OCI-LY7 (cell line): ENCODE results near the gene PMVK. TPM values are rescaled to one million over a fixed set of nuclear protein-coding genes. Genes with fewer than 3 reads are reported as not detected.

Source experiments
- BruUV-seq: library from RNA; stranded (reverse); fragments of 400-500 nt; replicated peaks from 2 replicates; lab custom pipeline; 2021; lab: Mats Ljungman, UMichigan
- CTCF ChIA-PET: fragments of 300-600 bp; sonication (Branson Sonifier 250); formaldehyde crosslinking; loops from one replicate; lab custom pipeline; 2022; ENCODE audit warnings: antibody characterized with exemption; ENCODE audit not compliant: unreplicated experiment; lab: Charles Lee
- POLR2A ChIA-PET: fragments of 300-600 bp; sonication (Branson Sonifier 250); formaldehyde crosslinking; loops from one replicate; lab custom pipeline; 2022; ENCODE audit warnings: antibody characterized with exemption; lab: Charles Lee
- DNase-seq: peaks from one replicate; pipeline ENCODE4 v3.0.0-alpha.2; 2015; ENCODE audit warnings: low spot score
- H2AFZ ChIP-seq: fragments of 200-600 bp; sonication (generic), shearing (Covaris generic); 2 replicates; pipeline ENCODE4 v1.6.1; 2014; ENCODE audit warnings: mild to moderate bottlenecking, antibody characterized with exemption, low read length, moderate library complexity
- H3K27ac ChIP-seq: fragments of 200-600 bp; sonication (generic); 2 replicates; pipeline ENCODE4 v1.5.1; 2014; ENCODE audit warnings: mixed run types, low read depth, mild to moderate bottlenecking, moderate library complexity, low read length, inconsistent platforms; ENCODE audit not compliant: poor library complexity, severe bottlenecking
- H3K36me3 ChIP-seq: fragments of 200-600 bp; sonication (generic); 2 replicates; pipeline ENCODE4 v1.6.1; 2014; ENCODE audit warnings: mild to moderate bottlenecking, antibody characterized with exemption, low read length, moderate library complexity, mixed read lengths; ENCODE audit not compliant: insufficient read depth
- H3K4me1 ChIP-seq: fragments of 200-600 bp; sonication (generic); 2 replicates; pipeline ENCODE4 v1.5.1; 2014; ENCODE audit warnings: mild to moderate bottlenecking, low read length; ENCODE audit not compliant: insufficient read depth, poor library complexity, severe bottlenecking
- H3K4me2 ChIP-seq: fragments of 200-600 bp; sonication (generic); 2 replicates; pipeline ENCODE4 v1.6.1; 2014; ENCODE audit warnings: mild to moderate bottlenecking, low read length
- H3K4me3 ChIP-seq: fragments of 200-600 bp; sonication (generic); 2 replicates; pipeline ENCODE4 v1.5.1; 2014; ENCODE audit warnings: mild to moderate bottlenecking, low read depth, low read length; ENCODE audit not compliant: poor library complexity, severe bottlenecking
- H3K79me2 ChIP-seq: fragments of 200-600 bp; sonication (generic); 2 replicates; pipeline ENCODE4 v1.6.1; 2016; ENCODE audit warnings: low read depth, mild to moderate bottlenecking, low read length, moderate library complexity, mixed read lengths; ENCODE audit not compliant: insufficient read depth
- H3K9me2 ChIP-seq: fragments of 200-600 bp; sonication (generic); 2 replicates; pipeline ENCODE4 v1.6.1; 2016; ENCODE audit warnings: mild to moderate bottlenecking, low read length, mixed read lengths; ENCODE audit not compliant: insufficient read depth
- H3K9me3 ChIP-seq: fragments of 200-600 bp; sonication (generic); 2 replicates; pipeline ENCODE4 v1.6.1; 2014; ENCODE audit warnings: mild to moderate bottlenecking, mixed run types, low read length, mixed read lengths
- H4K20me1 ChIP-seq: fragments of 200-600 bp; sonication (generic); 2 replicates; pipeline ENCODE4 v1.6.1; 2014; ENCODE audit warnings: mild to moderate bottlenecking, antibody characterized with exemption, low read length, moderate library complexity, mixed read lengths; ENCODE audit not compliant: insufficient read depth
- CTCF ChIP-seq: fragments of 200-600 bp; sonication (generic); conservative IDR thresholded peaks from 2 replicates; pipeline ENCODE4 v1.5.1; 2014; ENCODE audit warnings: mild to moderate bottlenecking, antibody characterized with exemption, low read length, moderate library complexity, mixed read lengths
- EZH2phosphoT487 ChIP-seq: fragments of 200-600 bp; sonication (generic); IDR thresholded peaks from 2 replicates; pipeline ENCODE4 v1.6.1; 2018; ENCODE audit warnings: low read depth, borderline replicate concordance, mild to moderate bottlenecking, mixed run types, antibody characterized with exemption, low read length, moderate library complexity, mixed read lengths
- intact Hi-C: fragments of 100-400 bp; cut with micrococcal nuclease; formaldehyde crosslinking; loops from one replicate; pipeline ENCODE4 v1.10.0; 2022; ENCODE audit not compliant: unreplicated experiment
- total RNA-seq, 2 experiments: library from RNA; depleted of rRNA in 1 of 2; stranded (reverse); fragments of >200 nt in 1 of 2; shearing (Covaris generic) in 1 of 2; gene quantifications; 2 replicates each; pipeline ENCODE4 v1.2.3, GENCODE V29; 2014 to 2022

PMVK gene
- total RNA-seq, 2 experiments from 2014 or later: 16.3 to 54.0 TPM

GRCh38 chr1:154912755-154913154, 23.8 kb downstream of the PMVK start:
- Histone ChIP-seq H3K9me3 (peaks cover 4% of the 10 kb centered on the region; the same call in 1 of the 2 replicates), H3K27ac (no peak overlapping the region), H3K4me2 (no peak overlapping the region), H3K36me3 (peaks cover 14% of the 10 kb centered on the region), H3K4me3 (no peak overlapping the region), H3K9me2 (no peaks in the 10 kb centered on the region), H2AFZ (no peak overlapping the region), H3K79me2 (no peaks in the 10 kb centered on the region), H4K20me1 (no peaks in the 10 kb centered on the region), H3K4me1 (no peaks in the 10 kb centered on the region)
- no peak for TF ChIP-seq EZH2phosphoT487
- 0 out of 2 replicates have a peak, but pooled peaks have one; percentile 0 for TF ChIP-seq CTCF
- POLR2A ChIA-PET: no interaction called here
- intact Hi-C loops: no loop called here
- no peak for DNase-seq
- BruUV-seq: no TSS peak
- CTCF ChIA-PET: no interaction called here

- DNase-seq: no peak
- TF ChIP-seq CTCF: no peak
- TF ChIP-seq EZH2phosphoT487: no peak
- Histone ChIP-seq H3K27ac (no peak overlapping the region), H3K36me3 (peaks cover 11% of the 10 kb centered on the region), H3K4me1 (no peaks in the 10 kb centered on the region), H3K4me3 (no peak overlapping the region), H4K20me1 (no peaks in the 10 kb centered on the region), H3K9me3 (peaks cover 4% of the 10 kb centered on the region; the same call in 1 of the 2 replicates), H2AFZ (no peak overlapping the region), H3K79me2 (no peaks in the 10 kb centered on the region), H3K4me2 (no peak overlapping the region), H3K9me2 (no peaks in the 10 kb centered on the region)
- BruUV-seq: no TSS peak
- ChIA-PET CTCF (no interaction called here), POLR2A (no interaction called here)
- intact Hi-C loops: no loop called here
These were observed 24.6 kb downstream of the PMVK start for GRCh38 chr1:154911691-154912550.

GRCh38 chr1:154910851-154911250, 25.7 kb downstream of the PMVK start:
- TF ChIP-seq EZH2phosphoT487: no peak
- TF ChIP-seq CTCF: no peak
- Histone ChIP-seq H3K79me2 (no peaks in the 10 kb centered on the region), H3K4me1 (no peaks in the 10 kb centered on the region), H3K4me2 (no peak overlapping the region), H3K27ac (no peak overlapping the region), H3K4me3 (no peak overlapping the region), H3K36me3 (peaks cover under 1% of the 10 kb centered on the region; the same call in 1 of the 2 replicates), H4K20me1 (no peaks in the 10 kb centered on the region), H3K9me3 (no peaks in the 10 kb centered on the region), H2AFZ (no peak overlapping the region), H3K9me2 (no peaks in the 10 kb centered on the region)
- intact Hi-C loops: no loop called here
- POLR2A ChIA-PET: interaction anchor here (0.6 kb wide), 1 partner anchor 249 kb away, joined by 4 read pairs; no protein-coding TSS in a partner anchor
- BruUV-seq: no TSS peak
- DNase-seq: no peak
- CTCF ChIA-PET: no interaction called here
